HG02610 (cell line): ENCODE data around the gene IMPG1.

Source experiments
- ATAC-seq: cut with Tn5 transposase; IDR thresholded peaks from one replicate; pipeline ENCODE4 v1.9.1; 2021; ENCODE audit warnings: mild to moderate bottlenecking, moderate library complexity; ENCODE audit not compliant: unreplicated experiment

Gene IMPG1

GRCh38 chr6:75893058-75893775, 179.2 kb downstream of the IMPG1 start:
- peak; percentile 70 for ATAC-seq

- ATAC-seq = no peak
Measured at GRCh38 chr6:75892384-75892783, 180.1 kb downstream of the IMPG1 start.

- no peak for ATAC-seq
Measured at GRCh38 chr6:75884822-75885221, 187.6 kb downstream of the IMPG1 start.

GRCh38 chr6:75882734-75883133, 189.7 kb downstream of the IMPG1 start:
- ATAC-seq = no peak

GRCh38 chr6:75880305-75880704, 192.2 kb downstream of the IMPG1 start:
- no peak for ATAC-seq

GRCh38 chr6:75876152-75876551, 196.3 kb downstream of the IMPG1 start:
- ATAC-seq = no peak

GRCh38 chr6:75874224-75874623, 198.2 kb downstream of the IMPG1 start:
- ATAC-seq = no peak
